GM18517 (cell line): Measurements from ENCODE around the gene TCEANC2.

Source experiments
- ATAC-seq: cut with Tn5 transposase; IDR thresholded peaks from one replicate; pipeline ENCODE4 v1.9.1; 2021; ENCODE audit warnings: mild to moderate bottlenecking, moderate library complexity; ENCODE audit not compliant: unreplicated experiment

TCEANC2 gene

DNA sequence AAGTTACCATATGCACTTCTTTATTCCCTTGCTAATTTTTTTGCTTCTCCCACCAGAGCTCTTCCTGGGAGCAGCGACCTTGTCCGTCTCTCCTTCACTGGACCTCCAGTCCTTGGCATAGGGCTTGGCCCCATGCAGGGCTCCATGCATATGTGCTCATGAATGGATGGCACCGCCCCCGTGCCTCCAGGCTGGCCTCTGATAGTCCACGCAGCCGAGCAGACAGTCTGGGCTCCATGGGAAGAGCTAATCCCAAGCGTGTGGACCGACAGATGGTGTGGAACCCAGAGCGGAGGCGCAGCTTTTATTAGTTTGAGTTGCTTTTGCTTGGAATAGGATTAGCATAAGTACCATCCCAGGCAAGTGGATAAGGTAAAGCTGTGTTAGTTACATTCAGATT is 57.6 kb downstream of the TCEANC2 start:
- ATAC-seq: no peak

DNA sequence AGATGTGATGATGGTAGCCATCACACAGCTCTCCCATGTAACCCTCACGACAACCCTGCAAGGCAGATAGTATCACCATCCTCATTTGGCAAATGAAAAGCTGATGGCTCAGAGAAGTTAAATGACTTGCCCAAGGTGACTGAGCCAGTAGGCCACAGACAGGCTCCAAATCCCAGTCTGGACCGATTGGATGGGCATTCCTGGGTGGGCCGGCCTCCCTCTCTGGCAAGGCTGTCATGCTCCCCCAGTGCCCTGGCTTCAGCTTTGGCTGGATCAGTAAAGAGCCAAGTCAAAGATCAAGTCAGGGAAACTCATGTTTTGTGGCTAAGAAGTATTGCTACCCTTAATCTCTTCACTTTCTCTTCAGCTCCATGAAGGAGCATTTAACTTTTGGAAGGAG is 58.2 kb downstream of the TCEANC2 start:
- no peak for ATAC-seq

DNA sequence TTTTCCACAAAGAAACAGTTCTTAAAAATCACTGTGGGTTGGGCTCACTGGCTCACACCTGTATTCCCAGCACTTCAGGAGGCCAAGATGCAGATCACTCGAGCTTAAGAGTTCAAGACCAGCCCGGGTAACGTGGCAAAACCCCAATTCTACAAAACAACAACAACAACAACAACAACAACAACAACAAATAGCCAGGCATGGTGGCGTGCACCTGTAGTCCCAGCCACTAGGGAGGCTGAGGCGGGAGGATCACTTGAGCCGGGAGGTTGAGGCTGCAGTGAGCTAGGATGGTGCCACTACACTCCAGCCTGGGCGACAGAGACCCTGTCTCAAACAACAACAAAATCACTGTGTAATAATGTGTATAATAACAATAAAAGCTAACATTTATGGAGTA is 58.6 kb downstream of the TCEANC2 start:
- no peak for ATAC-seq

DNA sequence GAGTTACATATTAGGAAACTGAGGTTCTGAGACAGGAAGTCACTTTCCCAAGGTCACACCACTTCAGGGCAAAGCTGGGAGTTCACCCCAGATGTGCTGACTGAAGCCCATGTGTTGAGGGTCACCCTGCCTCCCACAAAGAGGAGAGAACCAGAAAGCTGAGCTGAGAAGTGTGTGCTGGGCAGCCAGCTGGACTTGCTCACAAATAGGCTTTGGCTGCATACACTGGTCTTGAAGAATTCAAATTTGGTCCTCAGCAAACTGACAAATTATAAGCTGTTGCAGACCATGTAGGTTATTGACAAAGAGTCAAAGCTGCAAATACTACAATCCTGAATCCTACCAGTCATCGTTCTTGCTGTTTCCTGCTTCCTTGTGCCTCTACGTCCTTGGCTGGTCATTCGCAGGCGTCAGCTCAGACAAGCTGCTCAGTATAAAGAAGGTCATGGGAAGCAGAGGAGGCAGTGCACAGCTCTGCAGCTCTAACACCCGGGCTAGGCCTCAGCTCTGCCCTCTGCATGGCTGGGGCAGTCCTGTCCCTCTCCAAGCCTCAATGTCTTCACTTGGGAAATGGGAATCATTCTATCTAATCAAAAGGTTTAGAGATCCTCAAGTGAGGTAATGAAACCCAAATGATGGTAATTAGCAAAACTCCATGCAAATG is 59.4 kb downstream of the TCEANC2 start:
- no peak for ATAC-seq

DNA sequence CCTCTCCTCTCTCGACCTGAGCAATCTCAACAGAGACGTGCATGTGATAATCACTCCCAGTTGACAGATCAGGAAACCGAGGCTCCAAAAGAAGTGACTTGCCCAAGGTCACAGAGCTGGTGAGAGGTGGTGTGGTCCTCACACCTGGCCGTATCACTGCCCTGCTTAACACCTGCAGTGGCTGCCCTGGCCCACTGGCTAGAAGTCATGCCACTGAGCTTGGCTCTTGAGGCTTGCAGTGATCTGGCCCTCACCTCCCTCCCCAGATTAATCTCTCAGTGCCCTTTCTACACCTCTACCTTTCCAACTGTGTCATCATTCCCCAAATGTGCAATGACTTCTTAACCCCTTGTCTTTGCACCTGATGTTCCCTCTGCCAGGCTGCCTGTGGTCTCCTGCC is 60.6 kb downstream of the TCEANC2 start:
- ATAC-seq: no peak

DNA sequence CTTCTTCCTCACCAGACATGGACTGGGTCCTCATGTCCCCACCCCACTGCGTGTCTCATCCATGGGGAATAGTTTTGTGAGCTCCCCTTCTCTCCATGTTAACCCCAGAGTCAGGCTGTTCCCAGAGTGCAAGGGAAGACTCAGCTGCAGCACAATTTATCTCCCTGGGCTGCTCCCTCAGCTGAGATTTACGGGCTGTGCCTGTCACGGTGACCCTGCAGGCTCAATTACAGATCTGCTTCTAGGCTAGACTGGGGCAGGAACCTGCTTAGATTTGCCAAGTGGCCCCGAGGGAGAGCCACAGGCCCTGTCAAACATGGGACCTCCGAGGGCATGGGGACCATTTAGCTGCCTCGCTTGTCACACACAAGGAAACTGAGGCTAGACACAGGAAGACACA is 61.5 kb downstream of the TCEANC2 start:
- no peak for ATAC-seq

DNA sequence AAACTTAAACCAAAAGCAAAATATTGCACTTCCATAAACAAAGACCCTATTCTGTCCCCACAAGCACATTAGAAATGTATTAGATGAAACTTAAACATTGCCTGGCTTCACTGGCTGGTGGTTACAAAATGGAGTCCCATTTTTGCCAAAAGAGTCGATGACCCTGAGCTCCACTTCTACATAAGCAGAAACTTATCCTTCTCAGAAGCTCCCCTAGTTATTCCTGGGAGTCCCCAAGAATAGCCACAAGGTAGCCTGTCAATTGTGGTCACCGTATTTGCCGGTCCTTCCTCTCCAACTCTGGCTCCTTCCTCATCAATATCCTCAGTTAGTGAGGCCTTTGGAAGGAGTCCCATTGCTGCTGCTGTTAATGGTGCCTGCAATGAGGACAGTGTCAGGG is 62.1 kb downstream of the TCEANC2 start:
- no peak for ATAC-seq

DNA sequence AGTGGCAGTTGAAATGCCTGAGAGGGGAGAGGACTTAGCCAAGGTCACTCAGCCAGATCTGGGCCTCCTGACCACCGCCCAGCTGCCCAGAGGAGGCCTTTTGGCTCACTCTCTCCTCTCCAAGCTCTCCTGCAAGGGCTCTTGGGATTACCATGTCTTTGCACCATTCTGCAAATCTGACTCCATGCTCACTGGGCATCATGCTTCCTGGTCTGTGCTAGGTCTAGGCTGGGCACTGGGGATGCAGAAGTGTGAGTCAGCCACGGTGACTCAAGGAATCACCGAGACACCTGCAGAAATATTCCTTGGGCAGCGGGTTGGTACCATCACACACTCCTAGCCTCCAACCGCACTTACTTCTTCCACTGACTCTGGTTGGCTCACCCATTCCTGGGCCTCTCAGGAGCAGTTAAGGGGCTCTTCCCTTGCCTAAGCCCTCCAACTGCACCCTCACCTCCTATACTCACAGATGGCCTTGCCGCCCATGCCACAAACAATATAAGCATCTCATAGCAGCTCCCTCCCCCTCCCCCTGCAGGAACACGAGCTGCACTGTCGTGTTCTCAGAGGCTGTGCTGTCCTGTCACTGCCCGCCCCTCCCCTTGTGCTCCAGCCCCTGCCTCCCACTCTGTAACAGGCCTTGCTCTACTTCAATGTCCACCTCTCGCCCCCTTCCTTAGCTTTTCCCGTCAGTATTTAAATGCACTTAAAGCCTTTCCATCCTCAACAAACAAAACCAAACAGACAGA is 64.6 kb downstream of the TCEANC2 start:
- no peak for ATAC-seq

DNA sequence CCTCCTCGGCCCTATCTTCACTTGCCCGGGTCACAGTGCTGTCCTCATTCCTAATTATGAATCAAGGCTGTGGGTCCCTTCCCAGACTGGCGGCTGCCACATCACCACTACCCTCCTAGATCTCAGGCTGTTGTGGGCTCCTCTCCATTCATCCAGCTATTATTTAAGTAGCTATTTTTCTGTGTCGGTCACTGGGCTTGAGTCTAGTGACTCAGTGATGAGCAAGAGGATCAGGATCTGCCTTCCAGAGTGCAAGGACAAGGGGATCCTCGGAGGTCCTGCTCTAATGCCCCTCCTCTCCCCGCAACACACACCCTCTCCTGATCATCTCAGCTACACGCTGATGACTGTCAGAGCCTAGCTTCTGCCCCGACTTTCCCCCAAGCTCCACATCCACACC is 65.3 kb downstream of the TCEANC2 start:
- ATAC-seq: no peak

DNA sequence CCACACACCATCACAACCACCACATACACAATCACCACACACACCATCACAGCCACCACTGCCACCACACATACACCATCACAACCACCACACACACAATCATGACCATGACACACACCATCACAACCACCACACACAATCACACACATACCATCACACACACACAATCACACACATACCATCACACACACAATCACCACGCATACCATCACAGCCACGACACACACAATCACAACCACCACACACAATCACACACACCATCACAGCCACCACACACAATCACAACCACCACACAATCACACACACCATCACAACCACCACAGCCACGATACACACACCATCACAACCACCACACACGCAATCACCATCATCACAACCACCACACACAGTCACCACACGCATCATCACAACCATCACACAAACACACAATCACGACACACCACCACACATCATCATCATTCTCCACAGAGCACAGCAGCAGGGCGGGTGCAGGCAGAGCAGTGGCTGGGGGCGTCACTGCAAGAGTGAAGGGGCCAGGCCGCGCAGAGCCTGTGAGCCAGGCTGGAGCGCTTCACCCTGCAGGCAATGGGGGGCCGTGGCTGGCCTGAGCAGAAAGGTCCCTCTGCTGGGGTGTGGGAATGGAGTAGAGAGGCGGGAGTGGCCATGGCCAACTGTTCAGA is 66.8 kb downstream of the TCEANC2 start:
- ATAC-seq: no peak

DNA sequence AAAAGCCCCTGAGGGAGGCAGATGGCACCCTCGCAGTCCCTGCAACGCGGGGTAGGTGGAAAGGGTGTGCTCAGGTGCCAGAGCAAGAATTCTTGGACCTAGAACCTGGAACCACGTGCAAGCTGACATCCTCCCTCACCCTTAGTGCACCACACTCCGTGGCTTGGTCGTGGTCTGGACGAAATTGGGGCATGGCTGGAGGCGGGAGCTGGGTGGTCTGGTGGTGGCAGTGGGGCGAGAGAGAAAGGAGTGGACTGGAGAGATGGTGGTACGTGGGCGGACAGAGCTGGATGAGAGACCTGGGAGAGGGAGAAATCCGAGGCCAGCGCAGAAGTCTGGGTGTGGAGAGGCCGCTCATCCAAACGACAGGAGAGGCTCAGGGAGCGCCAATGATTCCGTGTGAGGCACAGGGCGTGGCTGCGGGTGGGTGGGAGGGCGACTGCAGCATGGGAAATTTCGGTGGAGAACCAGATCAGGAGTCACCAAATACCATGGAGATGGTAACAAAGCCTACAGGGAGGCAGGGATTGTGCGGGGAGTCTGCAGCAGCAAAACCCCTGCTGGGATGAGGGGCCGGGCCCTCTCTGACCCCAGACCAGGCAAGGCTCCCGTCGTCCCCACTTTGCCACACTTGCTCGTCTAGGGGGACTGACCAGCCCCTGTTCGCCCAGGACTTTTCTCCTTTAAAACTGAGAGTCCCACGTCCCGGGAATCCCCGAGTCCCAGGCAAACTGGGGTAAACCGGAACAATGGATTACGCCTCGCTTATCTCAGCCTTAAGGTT is 67.5 kb downstream of the TCEANC2 start:
- no peak for ATAC-seq

DNA sequence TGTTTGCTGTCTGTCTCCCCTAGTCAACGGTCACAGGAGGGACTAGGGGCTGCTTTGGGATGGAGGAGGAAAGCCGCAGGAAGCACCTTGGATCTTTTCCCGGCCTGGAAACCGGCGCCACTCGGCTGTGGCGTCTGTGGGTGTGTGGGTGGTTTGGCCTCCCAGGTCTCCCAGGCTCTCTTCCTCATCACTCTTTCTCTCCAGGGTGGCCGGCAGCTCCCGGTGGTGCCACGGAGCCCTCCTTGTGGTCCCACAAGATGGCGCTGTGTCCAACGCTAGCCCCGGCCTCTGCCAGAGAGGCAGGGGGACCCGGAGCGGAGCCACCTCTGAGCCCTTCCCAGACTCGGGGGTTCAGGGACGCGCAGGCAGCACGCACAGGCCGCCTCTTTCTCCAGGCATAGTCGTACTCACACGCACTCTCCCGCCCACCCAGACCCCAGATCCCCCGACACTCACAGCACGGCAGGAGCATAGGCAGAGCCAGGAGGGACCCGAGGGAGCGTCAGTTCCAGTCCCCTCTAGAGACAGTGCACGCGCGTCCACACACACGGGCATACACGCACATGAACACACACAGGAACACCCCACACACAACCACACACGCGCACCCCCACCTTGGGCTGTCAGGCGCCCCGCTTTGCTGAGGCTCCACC is 68.2 kb downstream of the TCEANC2 start:
- no peak for ATAC-seq

DNA sequence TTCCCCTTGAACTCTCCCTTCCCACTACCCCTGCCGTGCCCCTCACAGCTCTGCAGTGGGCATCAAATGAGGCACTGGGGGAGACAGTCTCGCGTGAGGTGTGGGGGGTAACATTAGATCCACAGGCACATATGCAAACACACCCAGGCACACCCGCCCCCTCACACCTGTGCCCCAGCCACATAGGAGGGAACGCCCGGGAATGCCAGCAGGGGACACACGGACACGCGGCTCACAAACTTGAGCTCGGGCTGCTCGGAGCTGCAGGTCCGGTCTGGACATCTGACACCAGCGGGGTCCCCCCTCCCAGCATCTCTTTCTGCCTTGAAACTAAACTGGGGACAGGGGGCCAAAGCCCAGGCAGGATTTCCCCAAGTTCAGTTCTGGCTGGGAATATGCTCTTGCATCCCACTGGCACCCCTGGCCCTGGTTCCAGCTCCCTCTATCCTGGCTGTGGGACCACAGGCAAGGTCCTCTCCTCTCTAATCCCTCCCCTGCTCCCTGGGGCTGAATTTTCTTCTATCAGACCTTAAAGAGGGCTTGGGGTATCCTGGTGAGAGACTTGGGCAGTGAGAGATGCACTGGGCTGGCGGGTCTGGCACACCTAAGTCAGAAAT is 68.8 kb downstream of the TCEANC2 start:
- ATAC-seq: no peak

DNA sequence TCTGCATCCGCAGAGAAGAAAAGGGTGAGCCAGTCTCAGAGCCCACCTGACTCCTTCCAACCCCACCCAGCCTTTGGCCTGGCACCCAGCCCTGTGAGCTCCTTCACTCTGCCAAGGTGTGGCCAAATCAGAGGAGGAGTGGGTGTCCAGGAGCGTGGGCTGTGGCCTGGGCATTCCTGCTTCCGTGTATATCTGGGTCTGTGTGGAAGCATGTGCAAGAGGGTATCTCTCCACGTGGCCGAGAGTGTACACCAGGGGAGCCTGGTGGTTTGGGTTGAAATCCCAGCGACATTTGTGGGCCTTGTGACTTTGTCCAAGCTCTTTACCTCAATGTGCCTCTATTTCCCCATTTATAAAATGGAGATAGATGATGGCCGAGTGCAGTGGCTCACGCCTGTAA is 69.6 kb downstream of the TCEANC2 start:
- no peak for ATAC-seq

DNA sequence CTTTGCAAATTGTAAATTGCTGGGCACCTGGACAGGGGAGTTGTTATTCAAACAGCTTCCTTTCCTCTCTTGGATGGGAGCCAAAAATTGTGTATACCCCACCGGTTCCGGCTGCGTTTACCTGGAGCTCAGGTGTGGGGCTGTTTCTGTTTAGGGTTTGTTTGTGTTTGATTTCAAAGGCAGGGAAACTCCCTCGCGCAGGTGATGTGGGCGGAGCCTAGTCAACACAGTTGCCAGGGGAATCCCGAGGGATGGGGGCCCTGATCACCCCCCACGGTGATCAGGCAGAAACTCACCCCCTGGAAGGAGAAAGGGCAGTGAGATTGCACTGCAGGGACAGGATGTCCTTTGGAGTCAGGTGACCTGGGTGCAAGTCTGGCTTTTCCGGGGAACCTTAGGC is 71.1 kb downstream of the TCEANC2 start:
- ATAC-seq: no peak

DNA sequence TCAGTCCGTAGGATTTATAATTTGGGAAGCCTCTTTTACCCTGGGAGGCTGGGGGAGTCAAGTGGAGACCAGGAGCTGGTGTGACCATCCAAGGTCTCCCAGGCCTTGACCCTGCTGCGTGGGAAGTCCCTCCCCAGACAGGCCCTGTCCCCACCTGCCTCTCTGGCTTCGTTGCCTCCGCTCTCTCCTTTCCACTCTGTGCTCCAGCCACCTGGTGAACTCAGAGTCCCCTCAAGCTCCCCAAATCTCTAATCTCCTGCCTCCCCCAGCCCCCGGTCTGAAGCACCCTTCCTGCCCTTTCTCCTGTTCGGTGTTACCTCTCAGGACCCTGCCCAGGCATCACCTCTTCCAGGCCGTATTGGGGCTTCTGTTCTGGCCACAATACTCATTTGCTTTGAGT is 71.5 kb downstream of the TCEANC2 start:
- no peak for ATAC-seq

DNA sequence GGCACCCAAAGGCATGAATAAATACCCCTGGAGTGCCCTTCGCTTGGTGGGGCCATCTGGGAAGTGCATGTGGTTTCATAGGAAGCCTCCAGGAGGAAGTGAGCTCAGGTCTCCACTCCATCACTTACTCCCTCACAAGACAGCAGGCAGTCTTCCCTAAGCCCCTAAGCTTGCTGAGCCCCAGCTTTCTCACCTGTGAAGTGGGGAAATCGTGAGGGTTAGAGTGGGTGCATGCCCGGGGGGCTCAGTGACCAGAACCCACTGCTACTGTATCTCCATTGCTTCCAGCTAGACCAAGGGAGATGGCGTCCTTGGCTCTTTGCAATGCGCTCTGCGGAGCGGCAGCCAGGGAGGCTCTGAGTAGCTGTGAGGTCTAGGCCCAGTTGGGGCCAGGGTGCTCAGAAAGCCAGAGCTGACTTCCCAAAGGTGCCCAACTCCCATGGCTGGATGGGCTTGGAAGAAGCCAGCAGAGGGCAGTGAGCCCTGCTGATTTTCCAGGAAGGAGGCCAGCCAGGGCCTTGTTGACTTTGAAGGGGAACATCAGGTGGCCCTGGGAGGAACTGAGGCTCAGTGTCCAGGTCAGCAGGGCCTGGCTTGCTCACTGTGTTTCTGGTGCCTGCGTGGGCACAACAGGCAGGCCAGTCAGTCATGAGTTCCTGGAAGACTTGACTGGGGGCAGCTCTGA is 72.1 kb downstream of the TCEANC2 start:
- ATAC-seq: no peak

DNA sequence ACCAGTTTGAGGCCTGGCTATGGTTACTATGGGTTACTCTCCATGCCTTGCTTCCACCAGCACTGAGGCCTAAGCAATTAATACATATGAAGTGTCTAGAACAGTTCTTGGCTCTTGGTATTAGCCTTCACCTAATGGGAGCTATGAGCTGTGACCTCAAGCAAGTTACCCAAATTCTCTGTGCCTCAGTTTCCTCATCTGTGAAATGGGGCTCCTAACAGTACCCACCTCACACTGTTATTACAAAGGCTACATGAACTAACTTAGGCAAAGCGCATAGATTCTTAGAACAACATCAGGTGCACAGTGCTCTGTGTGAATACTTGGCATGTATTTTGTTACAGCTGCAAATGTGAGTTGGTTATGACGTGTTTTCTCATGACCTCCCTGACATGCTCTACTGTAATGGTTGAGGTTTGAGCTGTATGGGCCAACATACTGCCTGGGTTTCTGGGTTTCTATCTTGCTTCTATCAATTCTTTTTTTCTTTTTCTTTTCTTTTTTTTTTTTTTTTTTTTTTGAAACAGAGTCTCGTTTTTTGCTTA is 72.9 kb downstream of the TCEANC2 start:
- ATAC-seq: no peak

DNA sequence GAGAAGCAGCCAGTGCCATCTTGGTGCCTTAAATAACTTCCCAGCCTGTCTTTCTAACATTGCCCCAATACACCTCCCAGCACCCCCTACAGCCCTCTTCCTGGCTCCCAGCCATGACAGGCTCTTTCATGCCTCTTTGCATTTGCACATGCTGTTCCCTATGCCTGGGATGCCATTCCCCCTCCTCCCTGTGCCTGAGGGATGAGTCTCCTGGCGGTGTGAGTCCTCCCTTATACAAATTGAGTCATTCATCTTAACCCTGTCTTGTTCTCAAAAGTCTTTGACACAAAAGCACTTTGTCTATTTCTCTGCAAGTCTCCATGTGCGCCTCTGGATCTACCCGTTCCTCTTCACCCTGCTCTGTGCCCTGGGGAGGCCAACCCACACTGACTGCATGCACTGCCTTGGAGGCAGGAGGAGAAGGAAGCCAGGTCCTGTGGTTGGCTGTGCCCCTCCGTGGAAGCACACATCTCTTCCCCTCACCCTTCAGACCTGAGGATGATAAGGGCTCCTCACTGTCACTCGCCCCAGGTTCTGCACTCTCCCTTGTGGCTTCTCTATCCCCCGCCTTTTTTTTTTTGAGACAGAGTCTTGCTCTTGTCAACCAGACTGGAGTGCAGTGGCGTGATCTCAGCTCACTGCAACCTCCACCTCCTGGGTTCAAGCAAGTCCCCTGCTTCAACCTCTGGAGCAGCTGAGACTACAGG is 74.3 kb downstream of the TCEANC2 start:
- ATAC-seq: no peak
